Fibroblast of peridontal ligament (primary cell): ENCODE measurements around the gene IRX2.

ENCODE experiments used
- DNase-seq: peaks from one replicate; pipeline ENCODE4 v3.0.0-alpha.2; 2010; ENCODE audit errors: extremely low read depth

Gene IRX2

DNA sequence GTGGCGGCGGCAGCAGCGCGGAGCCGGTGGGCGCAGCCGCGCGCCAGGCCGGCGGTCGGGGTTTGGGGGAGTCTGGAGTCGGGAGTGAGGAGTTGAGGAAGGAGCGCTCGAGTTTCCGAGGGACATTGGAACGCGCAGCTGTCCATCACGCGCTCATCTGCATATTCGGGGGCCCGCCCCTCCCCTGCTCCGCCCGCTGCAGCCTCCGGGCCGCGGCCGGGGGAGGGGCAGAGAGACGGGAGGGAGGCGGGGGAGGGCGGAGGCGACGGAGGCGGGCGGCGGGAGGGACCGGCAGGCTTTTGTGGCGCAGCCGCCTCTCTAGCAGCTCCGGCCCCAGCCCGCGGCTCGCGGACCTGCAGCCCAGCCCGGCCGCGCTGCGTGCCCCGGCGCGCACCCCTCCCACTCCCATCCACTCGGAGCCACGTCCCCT lies at the start of gene IRX2:
TSS of gene IRX2 (minus strand) at position 86 of the 430 bp plus-strand sequence. CDS start 264 bp downstream, outside the sequence.
- DNase-seq: peak; percentile 43

DNA sequence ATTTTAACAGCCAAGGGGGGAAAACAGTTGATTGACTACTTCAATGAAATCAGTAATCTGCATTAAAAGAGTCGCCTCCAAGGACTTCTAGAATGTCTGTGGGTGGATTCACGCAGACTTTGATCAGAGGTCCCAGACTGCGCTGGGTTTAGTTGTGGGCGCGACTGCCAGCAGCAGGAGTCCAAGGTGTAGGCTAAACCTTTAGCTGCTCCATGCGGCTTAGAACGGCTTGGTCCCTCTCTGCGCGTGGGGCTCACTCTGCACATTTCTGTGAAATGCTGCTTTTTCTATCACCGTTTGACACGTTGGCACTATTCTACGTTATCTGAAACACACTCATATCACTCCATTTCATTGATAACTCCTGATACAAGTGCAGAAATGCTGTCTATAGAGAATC lies 48.6 kb upstream of the IRX2 start:
- no peak for DNase-seq

DNA sequence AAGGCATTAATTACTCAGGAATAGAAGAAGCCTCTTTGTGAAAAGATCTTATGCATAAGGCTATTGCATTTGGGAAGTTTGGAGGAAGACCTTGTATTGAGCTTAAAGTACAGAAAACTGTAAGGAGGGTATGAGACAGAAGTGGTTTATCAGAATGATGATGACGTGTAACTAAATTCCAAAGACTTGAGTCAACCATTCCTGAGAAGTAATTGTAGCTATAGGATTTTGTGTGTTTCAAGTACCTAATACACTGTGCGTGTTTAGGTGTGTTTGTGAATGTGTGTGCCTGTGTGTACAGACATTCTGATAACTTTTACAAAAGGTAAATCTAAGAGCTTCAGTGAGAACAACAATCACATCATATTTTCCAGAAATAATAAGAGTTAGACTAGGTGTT lies 46.5 kb upstream of the IRX2 start:
- no peak for DNase-seq

DNA sequence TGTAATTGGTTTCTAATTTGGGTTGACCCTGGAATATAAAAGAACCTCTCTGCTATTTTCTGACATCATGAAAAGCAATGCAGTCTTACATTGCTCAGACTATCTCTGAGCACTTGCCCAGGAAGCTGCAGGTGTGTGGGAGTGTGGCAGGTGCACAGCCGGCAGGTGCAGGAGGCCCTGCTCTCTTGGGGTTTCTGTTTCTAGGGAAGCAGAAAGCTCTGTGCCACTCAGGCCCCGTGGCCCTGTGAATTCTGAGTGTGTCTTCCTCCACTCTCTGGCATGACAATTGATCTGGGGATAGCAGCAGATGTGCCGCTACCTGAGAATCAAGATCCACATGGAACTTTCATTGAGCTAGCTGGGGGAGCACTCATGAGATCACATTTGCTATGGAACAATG lies 45.7 kb upstream of the IRX2 start:
- DNase-seq: no peak

DNA sequence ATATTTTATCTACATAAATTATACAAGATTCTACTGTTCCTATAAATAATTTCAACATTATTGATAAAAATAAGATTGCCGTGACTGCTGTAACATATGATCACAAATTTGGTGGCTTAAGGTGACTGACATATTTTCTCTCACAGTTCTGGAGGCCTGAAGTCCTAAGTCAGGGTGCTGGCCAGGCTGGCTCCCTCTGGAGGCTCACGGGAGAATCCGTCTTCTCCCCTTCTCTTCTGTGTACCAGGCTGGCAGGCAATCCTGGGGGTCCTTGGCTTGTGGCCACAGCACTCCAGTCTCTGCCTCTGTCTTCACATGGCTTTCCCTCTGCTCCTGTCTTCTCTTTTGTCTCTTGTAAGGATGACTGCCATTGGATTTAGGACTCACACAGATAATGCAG lies 31.7 kb upstream of the IRX2 start:
- DNase-seq: no peak

DNA sequence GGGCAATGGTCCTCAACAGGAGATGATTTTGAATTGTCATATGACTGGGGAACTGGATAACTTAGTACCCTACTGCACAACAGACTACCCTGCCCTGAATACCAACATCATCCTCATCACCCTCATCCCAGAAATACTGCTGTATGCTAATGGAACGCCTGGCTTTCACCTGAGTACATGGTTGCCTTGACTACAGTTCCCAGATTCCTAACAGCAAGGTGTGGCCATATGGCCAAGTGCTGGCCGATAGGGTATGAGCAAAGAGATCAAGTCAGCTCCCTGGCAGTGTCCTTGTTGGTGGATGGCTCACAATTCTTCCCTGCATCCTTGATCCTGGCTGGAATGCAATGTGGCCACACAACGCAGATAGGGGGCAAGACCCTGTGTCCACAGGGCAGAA lies 31.2 kb upstream of the IRX2 start:
- no peak for DNase-seq

DNA sequence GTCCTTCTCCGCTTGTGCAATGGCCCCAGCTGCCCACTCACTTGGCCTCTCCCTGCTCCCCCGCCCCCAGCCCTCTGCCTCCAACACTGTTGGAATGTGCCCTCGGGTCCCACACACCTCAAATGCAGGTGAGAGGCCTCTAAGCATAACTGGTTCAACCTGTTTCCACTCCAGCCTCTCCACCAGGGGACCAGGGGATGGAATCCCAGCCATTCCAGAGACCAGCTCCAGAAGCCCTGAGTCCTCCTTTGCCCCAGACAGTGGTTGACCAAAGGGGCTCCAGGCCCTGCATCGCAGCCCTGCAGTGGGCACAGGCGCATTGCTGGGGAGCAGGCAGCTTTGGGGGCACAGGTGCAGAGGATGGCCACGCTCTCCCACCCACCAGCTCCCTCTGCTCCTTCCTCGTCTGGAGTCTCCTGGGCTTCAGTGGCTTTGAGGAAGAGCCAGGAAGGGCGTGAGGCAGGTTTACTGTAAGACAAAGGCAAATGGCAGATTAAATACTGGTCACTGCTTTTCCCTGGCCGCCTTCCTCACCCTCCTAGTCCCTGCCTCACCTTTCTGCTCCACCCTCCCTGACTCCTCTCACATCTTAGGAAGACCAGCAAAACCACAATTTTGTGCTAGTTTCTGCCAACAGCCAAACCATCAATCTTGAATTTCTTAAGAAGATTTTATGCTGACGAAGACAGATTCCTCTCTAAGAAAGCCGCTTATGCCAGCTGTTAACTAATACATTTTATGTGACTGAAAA lies 29.1 kb upstream of the IRX2 start:
- no peak for DNase-seq

DNA sequence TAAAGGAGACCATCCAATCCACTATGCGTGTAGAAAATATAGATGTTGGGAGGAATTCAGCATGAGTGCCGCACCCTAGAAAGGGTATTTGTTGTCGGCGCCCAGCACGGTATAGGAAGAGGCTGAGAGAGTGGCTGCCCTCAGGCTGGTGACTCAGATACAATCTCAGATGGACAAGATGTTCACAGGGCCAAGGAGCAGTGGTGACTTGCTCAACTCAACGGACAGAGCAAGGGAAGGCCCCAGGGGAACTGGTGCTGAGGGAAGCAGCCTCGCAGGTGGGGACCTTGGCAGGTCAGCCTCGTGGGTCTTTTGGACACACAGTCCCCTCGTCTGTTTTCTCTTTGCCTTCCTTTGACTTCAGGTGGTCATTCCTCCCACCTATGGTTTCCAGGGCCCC lies 28.0 kb upstream of the IRX2 start:
- DNase-seq: no peak

DNA sequence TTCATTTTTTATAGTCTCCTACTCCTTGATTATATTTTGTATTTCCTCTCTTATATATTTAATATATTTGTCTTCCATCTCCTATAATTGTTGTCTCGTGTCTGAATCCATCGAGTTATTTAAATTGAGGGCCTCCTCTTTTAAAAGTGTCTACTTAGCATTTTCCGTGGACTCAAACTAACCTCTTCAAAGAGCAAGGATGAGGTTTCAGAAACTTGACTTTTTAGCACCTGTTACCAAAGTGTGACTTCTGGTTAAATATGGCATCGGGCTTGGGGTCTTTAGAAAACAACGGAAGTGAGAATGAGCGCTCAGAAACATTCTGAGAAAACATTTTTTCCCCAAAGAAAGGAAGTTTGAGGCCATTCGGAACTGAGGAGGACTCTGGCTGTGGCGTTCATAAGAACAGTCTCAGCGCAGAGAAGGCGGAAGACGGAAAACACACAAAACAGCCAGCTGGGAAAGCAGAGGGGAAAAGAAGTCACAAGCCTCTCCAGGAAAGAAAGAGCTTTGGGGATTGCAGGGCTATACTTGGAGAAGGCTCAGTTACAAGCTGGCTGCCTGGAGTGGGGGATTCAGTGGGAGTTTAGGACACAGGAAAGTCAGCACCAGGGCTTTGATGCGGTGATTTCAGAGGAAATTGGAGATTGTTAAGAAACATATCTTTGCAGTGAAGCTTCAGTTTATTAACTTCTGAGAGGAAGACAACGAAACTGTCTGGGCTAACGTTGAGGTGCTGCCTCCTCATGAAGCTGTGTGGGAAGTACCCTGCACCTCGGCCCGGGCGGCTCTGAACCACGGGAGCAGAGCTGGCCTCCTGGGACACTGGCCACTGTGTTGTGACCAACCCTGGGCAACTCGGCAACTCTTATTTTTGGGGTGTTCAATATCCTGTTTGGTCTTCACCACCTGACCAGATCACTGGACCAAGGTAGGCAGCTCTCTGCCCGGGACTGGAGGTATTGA lies 25.1 kb upstream of the IRX2 start:
- no peak for DNase-seq

DNA sequence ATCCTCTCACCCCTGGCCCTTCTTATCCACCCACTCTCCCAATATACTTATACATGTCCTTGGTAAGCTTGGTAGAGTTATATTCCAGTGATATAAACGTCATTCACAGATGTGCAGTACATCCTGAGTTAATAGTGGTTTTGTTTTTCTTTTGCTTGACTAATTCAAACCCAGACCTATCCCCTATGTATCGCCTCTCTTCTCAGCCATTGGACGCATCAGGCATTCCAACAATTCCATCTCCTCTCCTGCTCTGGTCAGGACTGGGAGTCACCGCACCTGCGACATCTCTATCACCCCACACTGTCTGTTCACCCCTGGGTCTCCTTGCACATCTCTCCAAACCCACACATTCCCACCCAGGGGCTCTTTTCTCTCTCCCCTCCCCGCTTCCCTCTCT lies 21.9 kb upstream of the IRX2 start:
- no peak for DNase-seq

DNA sequence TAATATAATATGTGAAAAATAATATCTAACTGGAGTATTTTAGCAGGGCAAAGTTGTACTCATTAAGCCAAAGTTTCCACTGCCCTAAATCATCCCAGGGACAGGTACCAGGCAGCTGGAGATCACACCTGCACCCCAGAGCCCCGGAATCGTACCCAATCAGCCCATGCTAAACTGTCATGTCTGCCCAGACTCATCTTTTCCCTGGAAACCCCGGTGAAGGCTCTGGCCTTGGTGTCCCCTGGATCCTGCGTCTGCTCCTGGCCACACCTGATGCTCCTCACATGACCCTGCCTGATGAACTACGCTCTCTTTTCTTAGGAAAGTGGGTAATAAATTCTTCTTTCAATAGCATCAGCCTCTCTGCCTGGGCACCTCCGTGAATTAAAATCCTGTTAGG lies 15.6 kb upstream of the IRX2 start:
- DNase-seq: no peak

DNA sequence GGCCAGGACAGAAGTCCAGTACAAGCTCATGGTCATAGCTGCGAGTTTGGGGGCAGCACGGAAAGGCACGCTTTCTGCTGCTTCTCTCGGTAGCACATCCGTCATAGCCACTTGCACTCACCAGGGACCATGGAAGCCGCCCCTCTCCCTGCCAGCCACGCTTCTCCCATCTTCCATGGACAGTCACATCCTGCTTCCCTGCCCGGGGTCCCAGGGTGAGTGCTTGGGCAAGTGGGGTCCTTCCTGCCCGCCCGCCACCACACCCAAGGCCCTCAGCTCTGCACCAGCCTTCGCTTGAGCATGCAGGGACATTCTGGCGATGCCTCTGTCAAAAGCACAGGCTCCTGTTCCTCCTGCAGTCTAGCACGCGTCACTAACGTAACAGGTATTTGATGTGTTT lies 13.1 kb upstream of the IRX2 start:
- no peak for DNase-seq

DNA sequence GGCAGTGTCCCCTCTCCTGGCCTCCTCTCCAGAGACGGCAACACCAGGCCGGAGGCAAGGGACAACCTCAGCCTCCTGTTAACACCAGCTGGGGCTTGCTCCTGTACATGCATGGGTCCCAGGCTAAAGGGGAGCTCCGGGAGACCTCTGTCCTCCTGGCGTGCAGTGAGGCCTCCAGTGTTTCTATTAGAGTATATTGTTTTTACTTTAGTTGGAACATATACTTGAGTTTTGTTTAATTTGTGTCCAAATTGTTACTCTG lies 12.0 kb upstream of the IRX2 start:
- DNase-seq: no peak

DNA sequence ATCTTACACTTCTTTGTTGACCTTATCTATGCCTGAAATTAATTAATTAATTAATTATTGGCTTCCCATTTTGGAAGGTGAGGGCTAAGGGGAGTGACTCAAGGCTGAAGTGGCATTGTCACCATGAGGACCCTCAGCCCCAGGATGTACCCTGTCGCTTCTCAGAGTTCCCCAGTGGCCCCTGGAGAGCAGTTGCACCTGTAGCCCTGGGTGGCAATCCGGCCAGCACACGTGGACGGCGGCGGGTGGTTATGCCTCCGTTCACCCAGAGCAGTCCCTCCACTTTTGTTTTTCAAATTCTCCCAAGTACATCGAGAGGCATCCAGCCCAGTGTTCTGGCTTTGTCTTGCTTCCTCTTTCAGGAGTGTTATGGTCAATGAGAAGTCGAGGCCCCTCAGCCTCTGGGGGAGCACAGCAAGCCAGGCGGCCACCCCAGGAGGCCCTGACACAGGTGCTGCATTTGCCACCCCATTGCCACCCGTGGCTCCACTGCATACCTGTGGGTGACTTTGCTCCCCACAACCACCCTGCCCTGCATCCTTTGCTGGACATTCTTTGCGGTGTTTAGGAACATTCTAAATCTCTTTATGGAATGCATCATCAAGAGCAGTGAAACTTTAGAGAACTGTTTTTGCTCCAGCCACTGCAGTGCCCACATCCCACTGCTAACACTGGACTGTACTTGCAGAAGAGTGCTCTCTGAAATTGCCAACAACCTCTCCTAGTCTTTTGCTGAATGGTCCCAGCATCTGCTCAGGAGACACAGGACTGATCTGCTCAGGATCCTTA lies 11.5 kb upstream of the IRX2 start:
- no peak for DNase-seq

DNA sequence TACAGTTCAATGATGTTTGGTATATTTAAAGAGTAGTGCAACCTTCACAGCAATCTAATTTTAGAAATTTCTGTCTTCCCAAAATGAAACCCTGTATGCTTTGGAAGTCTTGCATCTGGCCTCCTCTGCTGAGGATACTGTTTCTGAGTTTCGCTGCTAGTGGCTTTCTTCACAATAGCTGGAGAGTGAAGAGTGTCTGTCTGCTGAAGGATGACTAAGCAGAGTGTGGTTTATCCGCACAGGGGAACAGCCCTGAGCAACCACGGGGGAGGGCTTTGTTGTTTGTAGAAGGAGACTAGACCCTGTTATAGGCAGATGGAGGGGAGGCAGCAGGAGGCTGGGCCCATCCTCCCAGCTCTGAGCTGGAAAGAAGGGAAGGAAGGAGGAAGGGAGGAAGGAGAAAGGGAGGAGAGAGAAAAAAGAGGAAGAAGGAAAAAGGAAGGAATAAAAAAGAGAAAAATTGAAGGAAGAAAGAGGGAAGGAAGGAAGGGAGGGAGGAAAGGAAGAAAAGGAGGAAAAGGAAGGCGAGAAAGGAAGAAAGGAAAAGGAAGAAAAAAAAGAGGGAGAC lies 10.5 kb upstream of the IRX2 start:
- DNase-seq: no peak

DNA sequence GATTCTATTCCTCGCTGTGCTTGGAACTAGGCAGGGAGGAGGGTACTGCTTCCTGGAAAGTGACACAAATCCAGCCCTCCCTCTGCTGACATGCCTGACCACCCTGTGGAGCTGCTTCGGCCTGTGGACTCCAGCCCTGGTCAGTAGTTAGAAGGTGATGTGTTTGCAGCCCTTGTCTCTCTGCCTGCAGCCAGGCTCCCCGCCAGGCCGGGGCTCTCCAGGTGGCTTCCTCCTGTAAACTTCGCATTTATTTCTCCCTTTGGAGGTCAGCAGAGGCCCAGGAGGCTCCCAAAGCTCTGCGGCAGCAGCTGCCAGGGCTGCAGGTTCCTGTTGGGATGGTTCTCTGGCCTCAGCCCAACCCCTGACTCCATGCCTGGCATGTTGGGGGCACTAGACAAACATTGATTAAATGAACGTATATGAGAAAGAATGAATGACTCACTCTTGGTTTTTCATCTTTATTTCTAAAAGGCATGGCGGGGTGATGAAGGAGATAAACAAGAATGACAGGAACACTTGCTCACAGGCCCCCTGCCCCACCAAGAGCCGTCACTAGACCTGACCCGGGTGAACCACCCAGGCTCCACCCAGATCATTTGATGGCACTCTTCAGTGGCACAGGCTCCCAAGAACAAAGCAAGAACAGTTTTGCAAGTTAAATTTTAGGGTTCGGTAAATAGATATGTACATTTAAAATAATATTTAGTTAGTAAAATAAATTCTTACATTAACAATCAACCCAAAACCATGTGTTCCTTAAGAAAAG lies 8.4 kb upstream of the IRX2 start:
- no peak for DNase-seq

DNA sequence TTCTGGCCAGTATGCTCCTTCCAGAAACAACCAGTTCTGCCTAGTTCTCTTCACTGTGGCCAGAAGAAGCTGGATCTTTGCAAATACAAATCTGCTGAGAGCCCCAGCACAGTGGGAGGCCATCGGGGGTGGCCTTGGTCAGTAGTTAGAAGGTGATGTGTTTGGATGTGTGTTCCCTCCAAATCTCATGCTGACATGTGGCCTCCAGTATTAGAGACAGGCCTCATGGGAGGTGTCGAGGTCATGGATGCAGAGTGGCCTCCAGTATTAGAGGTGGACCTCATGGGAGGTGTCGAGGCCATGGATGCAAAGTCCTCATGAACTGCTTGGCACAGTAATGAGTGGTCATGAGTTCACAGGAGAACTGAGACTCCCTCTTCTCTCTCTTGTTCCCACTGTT lies 7.6 kb upstream of the IRX2 start:
- no peak for DNase-seq

DNA sequence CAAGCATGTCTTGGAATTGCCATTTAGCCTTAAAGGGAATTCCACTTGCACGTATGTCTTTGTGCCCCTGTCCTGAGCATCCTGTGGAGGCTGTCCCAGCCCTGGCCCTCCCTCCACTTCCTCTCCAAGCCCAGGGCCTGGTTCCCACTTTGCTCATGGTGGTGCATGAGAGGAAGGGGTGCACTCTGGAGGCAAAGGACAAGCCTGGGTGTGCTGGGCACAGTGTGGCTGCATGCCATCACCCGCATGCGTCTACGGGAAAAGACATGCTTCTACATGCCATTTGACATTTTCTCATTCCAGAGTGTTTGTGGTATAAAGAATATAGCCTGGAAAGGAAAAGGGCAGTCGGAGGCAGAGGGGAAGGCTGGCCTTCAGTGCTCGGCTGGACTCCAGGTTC lies 7.2 kb upstream of the IRX2 start:
- DNase-seq: no peak

DNA sequence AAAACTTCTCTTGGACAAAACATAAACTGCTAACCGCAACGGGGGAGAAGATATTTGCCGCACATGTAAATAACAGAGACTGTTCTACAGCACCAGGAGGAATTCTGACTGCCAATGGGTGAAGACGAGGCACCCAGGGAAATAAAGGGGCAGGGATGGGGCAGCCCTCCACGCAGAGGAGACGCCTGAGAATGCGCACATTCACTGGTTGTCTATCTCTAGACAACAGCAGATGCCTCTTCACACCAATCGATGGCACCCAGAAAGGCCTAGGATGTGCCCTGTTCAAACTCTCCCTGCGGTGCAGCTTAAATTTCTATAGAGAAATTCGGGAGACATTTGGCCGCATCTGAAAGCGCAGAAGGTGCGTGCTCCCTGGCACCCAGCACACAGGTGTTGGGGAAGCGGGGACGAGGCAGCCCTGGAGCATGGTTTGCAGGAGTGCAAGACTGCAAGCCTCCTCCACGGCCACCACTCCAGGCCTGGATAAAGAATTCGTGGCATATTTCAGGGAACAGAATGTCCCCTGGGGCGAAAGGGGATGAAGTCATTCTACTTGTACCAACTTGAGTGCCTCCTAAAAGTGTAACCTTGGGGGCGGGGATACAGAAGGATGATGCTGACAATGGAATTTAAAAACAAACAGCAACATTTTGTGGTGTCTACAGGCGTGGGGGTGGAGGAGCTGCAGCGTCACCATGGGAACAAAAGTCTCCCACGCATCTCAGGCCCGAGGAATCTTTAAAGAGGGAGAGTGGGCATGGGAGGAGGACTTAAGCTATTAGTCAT lies 6.3 kb upstream of the IRX2 start:
- no peak for DNase-seq
